Neural cell (in vitro differentiated cells): Measurements from ENCODE around the gene ARHGEF7.

Source experiments
- EZH2 ChIP-seq: fragments of 200-600, 300-800 bp; shearing (Covaris generic), sonication (generic); IDR thresholded peaks from 2 replicates; pipeline ENCODE4 v1.6.1; 2014; ENCODE audit warnings: antibody characterized with exemption, low read length, borderline replicate concordance, mild to moderate bottlenecking; ENCODE audit not compliant: insufficient read depth, poor library complexity, severe bottlenecking
- POLR2AphosphoS5 ChIP-seq: IDR thresholded peaks from 2 replicates; pipeline ENCODE4 v1.6.1; 2012
- TAF1 ChIP-seq: IDR thresholded peaks from 2 replicates; pipeline ENCODE4 v1.6.1; 2012; ENCODE audit warnings: low read depth
- TF ChIP-seq, protein P1 (sequence below): fragments of 450-650 bp; IDR thresholded peaks from 2 replicates; pipeline ENCODE4 v1.5.1; 2014; ENCODE audit warnings: antibody characterized with exemption, mild to moderate bottlenecking, moderate library complexity; ENCODE audit not compliant: poor library complexity, severe bottlenecking
- TF ChIP-seq, protein P2 (sequence below): IDR thresholded peaks from 2 replicates; pipeline ENCODE4 v1.6.1; 2012; ENCODE audit warnings: borderline replicate concordance

- TF ChIP-seq TAF1: no peak
- TF ChIP-seq, protein P1, sequence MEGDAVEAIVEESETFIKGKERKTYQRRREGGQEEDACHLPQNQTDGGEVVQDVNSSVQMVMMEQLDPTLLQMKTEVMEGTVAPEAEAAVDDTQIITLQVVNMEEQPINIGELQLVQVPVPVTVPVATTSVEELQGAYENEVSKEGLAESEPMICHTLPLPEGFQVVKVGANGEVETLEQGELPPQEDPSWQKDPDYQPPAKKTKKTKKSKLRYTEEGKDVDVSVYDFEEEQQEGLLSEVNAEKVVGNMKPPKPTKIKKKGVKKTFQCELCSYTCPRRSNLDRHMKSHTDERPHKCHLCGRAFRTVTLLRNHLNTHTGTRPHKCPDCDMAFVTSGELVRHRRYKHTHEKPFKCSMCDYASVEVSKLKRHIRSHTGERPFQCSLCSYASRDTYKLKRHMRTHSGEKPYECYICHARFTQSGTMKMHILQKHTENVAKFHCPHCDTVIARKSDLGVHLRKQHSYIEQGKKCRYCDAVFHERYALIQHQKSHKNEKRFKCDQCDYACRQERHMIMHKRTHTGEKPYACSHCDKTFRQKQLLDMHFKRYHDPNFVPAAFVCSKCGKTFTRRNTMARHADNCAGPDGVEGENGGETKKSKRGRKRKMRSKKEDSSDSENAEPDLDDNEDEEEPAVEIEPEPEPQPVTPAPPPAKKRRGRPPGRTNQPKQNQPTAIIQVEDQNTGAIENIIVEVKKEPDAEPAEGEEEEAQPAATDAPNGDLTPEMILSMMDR: no peak
- TF ChIP-seq POLR2AphosphoS5: no peak
- TF ChIP-seq, protein P2, sequence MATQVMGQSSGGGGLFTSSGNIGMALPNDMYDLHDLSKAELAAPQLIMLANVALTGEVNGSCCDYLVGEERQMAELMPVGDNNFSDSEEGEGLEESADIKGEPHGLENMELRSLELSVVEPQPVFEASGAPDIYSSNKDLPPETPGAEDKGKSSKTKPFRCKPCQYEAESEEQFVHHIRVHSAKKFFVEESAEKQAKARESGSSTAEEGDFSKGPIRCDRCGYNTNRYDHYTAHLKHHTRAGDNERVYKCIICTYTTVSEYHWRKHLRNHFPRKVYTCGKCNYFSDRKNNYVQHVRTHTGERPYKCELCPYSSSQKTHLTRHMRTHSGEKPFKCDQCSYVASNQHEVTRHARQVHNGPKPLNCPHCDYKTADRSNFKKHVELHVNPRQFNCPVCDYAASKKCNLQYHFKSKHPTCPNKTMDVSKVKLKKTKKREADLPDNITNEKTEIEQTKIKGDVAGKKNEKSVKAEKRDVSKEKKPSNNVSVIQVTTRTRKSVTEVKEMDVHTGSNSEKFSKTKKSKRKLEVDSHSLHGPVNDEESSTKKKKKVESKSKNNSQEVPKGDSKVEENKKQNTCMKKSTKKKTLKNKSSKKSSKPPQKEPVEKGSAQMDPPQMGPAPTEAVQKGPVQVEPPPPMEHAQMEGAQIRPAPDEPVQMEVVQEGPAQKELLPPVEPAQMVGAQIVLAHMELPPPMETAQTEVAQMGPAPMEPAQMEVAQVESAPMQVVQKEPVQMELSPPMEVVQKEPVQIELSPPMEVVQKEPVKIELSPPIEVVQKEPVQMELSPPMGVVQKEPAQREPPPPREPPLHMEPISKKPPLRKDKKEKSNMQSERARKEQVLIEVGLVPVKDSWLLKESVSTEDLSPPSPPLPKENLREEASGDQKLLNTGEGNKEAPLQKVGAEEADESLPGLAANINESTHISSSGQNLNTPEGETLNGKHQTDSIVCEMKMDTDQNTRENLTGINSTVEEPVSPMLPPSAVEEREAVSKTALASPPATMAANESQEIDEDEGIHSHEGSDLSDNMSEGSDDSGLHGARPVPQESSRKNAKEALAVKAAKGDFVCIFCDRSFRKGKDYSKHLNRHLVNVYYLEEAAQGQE: no peak
- TF ChIP-seq EZH2: no peak
These were observed 160.3 kb downstream of the ARHGEF7 start for GRCh38 chr13:111275382-111275781.
